Mucosa of descending colon (tissue), 3 donors: ENCODE data around the gene NAPB. TPM values are rescaled to one million over a fixed set of nuclear protein-coding genes. Genes with fewer than 3 reads are reported as not detected.

Experiments
- ATAC-seq: fragments of 200-7000 bp; cut with Tn5 transposase; one replicate; pipeline ENCODE4 v1.9.1; 2020; ENCODE audit warnings: mild to moderate bottlenecking, moderate library complexity
- DNase-seq, 3 donors: peaks; one replicate each; pipeline ENCODE4 v3.0.0-alpha.2; 2020
- H3K36me3 ChIP-seq: fragments of 200-600 bp; one replicate; pipeline ENCODE4 v1.8.0; 2021; ENCODE audit warnings: low read depth, mild to moderate bottlenecking
- H3K4me1 ChIP-seq: fragments of 200-600 bp; one replicate; pipeline ENCODE4 v1.8.0; 2021; ENCODE audit warnings: low read depth, mild to moderate bottlenecking
- H3K4me3 ChIP-seq: fragments of 200-600 bp; one replicate; pipeline ENCODE4 v1.8.0; 2021; ENCODE audit warnings: mild to moderate bottlenecking
- H3K9me3 ChIP-seq: fragments of 200-600 bp; one replicate; pipeline ENCODE4 v1.8.0; 2021; ENCODE audit warnings: mild to moderate bottlenecking
- intact Hi-C, 2 donors: fragments of 100-400 bp; cut with DNase I in 1 of 2; cut with micrococcal nuclease in 1 of 2; formaldehyde crosslinking; loops; one replicate each; pipeline versions ENCODE4 v1.11.0 to v1.11.1; 2022; cut with DNase I, micrococcal nuclease
- total RNA-seq, 3 donors: library from RNA; stranded (reverse); fragmentation: NEBNext Ultra II Directional in 2 of 3; extraction: Animal tissue kit (Norgen Biotek cat#: 25700) in 2 of 3; gene quantifications; one replicate each; pipeline versions ENCODE4 v1.2.1 to v1.2.4, GENCODE V29; 2021 to 2023
- TF ChIP-seq, protein P1 (sequence below): fragments of 200-600 bp; IDR thresholded peaks from one replicate; pipeline ENCODE4 v1.8.0; 2022; ENCODE audit warnings: antibody characterized with exemption, mild to moderate bottlenecking
- donor health status: DM: no; HTN: no; CAD: no; lungs with moderate emphysema.
- donor health status: DM: no; HTN: no; CAD: no.
- donor health status: DM: no; HTN: yes; CAD: no.

The NAPB gene
- total RNA-seq, 3 donors from 2014 or later = 8.2 to 22.8 (median 8.9) TPM

DNA sequence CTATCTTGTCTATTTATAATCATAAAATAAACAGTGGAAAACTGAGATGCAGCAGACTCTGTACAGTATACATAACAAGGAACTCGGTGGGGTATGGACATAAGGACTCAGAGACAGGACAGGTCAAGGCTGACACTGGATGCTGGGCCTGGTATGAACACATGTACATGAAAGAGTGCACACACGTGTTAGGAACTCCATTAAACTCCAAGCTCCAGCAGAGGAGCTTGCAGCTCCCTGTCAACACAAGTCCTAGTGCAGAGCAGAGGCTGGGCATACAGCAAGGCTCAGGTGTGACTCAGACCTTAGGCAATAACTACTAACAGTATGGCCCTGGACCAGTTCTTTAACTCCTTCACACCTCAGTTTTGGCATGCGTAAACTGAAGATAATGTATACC lies 17.1 kb downstream of the NAPB start:
- Histone ChIP-seq H3K4me3 (no peak overlapping the region), H3K36me3 (no peaks in the 10 kb centered on the region), H3K9me3 (no peaks in the 10 kb centered on the region), H3K4me1 (no peaks in the 10 kb centered on the region)
- ATAC-seq = peak; percentile 74
- TF ChIP-seq, protein P1, sequence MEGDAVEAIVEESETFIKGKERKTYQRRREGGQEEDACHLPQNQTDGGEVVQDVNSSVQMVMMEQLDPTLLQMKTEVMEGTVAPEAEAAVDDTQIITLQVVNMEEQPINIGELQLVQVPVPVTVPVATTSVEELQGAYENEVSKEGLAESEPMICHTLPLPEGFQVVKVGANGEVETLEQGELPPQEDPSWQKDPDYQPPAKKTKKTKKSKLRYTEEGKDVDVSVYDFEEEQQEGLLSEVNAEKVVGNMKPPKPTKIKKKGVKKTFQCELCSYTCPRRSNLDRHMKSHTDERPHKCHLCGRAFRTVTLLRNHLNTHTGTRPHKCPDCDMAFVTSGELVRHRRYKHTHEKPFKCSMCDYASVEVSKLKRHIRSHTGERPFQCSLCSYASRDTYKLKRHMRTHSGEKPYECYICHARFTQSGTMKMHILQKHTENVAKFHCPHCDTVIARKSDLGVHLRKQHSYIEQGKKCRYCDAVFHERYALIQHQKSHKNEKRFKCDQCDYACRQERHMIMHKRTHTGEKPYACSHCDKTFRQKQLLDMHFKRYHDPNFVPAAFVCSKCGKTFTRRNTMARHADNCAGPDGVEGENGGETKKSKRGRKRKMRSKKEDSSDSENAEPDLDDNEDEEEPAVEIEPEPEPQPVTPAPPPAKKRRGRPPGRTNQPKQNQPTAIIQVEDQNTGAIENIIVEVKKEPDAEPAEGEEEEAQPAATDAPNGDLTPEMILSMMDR = no peak
- no peak for DNase-seq
- intact Hi-C loops = no loop called here

DNA sequence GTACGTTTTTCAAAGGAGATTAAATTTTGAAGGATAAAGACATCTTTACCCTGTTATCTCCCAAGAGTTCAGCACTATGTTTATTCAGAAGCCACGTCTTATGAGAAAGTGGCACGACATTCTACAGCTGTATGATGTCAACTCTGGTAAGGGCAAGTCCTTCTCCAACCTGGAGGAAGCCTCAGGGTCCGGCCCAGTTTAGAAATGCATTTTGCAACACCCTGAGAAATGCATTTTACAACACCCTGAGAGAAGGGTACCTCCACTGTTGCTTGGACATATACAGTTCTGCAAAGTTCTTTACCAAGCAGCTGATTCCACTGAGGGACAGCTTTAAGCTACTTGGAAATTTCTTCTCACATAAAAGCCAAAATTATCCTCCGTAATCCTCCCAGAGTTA lies 17.5 kb downstream of the NAPB start:
- Histone ChIP-seq H3K9me3 (no peaks in the 10 kb centered on the region), H3K36me3 (no peaks in the 10 kb centered on the region), H3K4me1 (no peaks in the 10 kb centered on the region), H3K4me3 (no peak overlapping the region)
- TF ChIP-seq, protein P1 = no peak
- intact Hi-C loops = no loop called here
- ATAC-seq = no peak
- no peak for DNase-seq

DNA sequence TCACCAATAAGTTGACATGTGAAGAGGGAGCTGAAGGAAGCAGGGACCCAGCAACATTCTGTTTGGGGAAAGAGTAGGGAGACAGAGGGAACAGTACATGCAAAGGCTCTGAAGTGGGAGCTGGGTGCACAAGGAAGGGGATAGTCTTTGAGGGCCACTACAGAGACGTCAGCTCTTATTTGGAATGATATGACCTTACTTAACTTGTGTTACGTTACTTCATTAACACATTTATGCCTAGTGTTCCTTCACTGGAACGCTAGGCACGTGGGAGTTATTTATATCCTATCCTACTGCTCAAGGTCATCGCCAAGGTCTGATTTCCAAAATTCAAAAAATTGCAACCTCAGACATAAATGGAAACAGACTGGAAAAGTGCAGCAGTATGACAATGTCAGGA lies 20.2 kb downstream of the NAPB start:
- no peaks in the 10 kb centered on the region for H3K9me3 ChIP-seq
- no peak for ATAC-seq
- H3K4me1 ChIP-seq = no peaks in the 10 kb centered on the region
- TF ChIP-seq, protein P1 = no peak
- no peaks in the 10 kb centered on the region for H3K36me3 ChIP-seq
- no peak overlapping the region for H3K4me3 ChIP-seq
- no peak for DNase-seq
- intact Hi-C loops = no loop called here

DNA sequence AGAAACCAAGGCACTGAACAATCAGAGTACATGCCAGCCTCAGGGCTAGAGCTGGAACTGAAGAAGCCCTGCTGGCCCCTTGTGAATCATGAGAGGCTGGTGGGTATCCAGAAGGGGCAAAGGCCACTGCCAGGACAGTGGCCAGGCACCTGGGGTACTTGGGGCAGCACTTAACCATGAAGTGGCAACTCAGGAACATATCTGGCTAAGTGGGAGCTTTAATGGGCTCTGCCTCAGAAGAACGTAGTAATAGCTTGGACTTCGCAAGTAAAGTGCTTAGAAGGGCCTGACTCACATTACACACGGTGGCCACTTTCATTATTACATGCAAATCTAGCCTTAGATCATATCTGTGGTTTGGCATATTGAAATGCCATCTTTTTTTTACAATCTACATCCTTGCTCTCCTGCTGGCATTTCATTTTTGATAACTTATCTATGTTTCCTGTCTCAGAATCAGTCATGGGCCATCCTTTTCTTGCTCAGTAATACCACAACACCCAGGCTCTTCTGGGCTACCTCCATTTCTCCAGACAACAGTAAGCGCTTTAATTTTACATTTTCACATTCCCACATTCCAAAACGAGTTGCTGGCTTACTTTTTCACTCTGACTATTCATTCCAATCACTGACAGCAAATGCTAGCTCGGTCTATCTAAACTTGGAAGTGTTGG lies 21.6 kb downstream of the NAPB start:
- Histone ChIP-seq H3K9me3 (no peaks in the 10 kb centered on the region), H3K4me3 (no peak overlapping the region), H3K36me3 (no peaks in the 10 kb centered on the region), H3K4me1 (no peaks in the 10 kb centered on the region)
- DNase-seq = no peak
- ATAC-seq = no peak
- TF ChIP-seq, protein P1 = no peak
- intact Hi-C loops = no loop called here

DNA sequence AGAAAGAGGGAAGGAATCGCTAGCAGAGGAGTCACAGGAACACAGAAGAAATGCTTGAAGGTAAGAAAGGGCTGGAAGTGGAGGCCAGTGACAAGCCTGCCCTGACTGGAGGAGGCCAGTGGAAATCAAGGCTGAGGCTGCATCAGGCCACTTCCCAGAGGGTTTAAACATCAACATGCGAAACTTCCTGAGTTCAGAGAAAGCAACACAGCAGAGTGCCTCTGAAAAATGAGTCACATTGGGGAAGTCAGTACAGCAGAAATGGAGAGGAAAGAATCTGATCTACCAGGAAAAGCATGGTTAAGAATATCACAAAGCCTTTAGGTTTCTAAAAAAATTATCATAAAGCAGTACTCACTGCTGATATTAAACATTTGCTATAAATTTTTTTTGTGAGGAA lies 23.3 kb downstream of the NAPB start:
- intact Hi-C loops = no loop called here
- Histone ChIP-seq H3K9me3 (no peaks in the 10 kb centered on the region), H3K36me3 (no peaks in the 10 kb centered on the region), H3K4me1 (no peaks in the 10 kb centered on the region), H3K4me3 (no peak overlapping the region)
- ATAC-seq = peak; percentile 15
- TF ChIP-seq, protein P1 = no peak
- DNase-seq = no peak
